K562 (cell line): ENCODE results near the gene CNKSR3. TPM values are rescaled to one million over a fixed set of nuclear protein-coding genes. Genes with fewer than 3 reads are reported as not detected.
A peak's percentile ranks its signal among the peaks of the same experiment; 100 is the strongest.

Experiments used
- BCOR ChIP-seq: fragments of 450-650 bp; IDR thresholded peaks from 2 replicates; pipeline ENCODE4 v1.6.1; 2016
- CREM ChIP-seq: IDR thresholded peaks from 2 replicates; pipeline ENCODE4 v1.6.1; 2014; ENCODE audit warnings: antibody characterized with exemption, low read depth
- DIDO1 ChIP-seq: fragments of 450-650 bp; IDR thresholded peaks from 2 replicates; pipeline ENCODE4 v1.6.1; 2016; ENCODE audit warnings: low read depth, missing biosample characterization, missing genetic modification characterization
- KLF16 ChIP-seq: IDR thresholded peaks from 2 replicates; pipeline ENCODE4 v1.6.1; 2016; ENCODE audit warnings: antibody characterized with exemption
- L3MBTL2 ChIP-seq: fragments of 450-650 bp; IDR thresholded peaks from 2 replicates; pipeline ENCODE4 v1.6.1; 2016; ENCODE audit warnings: mild to moderate bottlenecking, moderate library complexity
- MXI1 ChIP-seq: IDR thresholded peaks from 2 replicates; pipeline ENCODE4 v1.6.1; 2011; ENCODE audit warnings: low read depth, mild to moderate bottlenecking, improper control_type of control experiment, low read length
- NUFIP1 ChIP-seq: fragments of 450-650 bp; IDR thresholded peaks from 2 replicates; pipeline ENCODE4 v1.6.1; 2018; ENCODE audit not compliant: partially characterized antibody
- SMAD3 ChIP-seq: fragments of 450-650 bp; formaldehyde crosslinking; conservative IDR thresholded peaks from 2 replicates; pipeline ENCODE4 v1.4.0; 2020; ENCODE audit warnings: mild to moderate bottlenecking
- ZNF274 ChIP-seq: IDR thresholded peaks from 2 replicates; pipeline ENCODE4 v1.6.1; 2011; ENCODE audit warnings: low read depth, mild to moderate bottlenecking, low read length, moderate library complexity, borderline replicate concordance
- ZNF384 ChIP-seq: IDR thresholded peaks from 2 replicates; pipeline ENCODE4 v1.6.1; 2012; ENCODE audit warnings: low read depth, low read length, improper control_type of control experiment
- ZNF584 ChIP-seq: fragments of 200-800 bp; sonication (Bioruptor generic); IDR thresholded peaks from 2 replicates; pipeline ENCODE4 v1.6.1; 2016; ENCODE audit warnings: low read depth, mild to moderate bottlenecking, missing genetic modification characterization, missing compliant biosample characterization
- ZNF586 ChIP-seq: fragments of 450-650 bp; formaldehyde crosslinking; conservative IDR thresholded peaks from 2 replicates; pipeline ENCODE4 v1.4.0; 2020; ENCODE audit warnings: mild to moderate bottlenecking, moderate library complexity
- ZNF668 ChIP-seq: fragments of 250-450 bp; sonication (Bioruptor Pico); IDR thresholded peaks from 2 replicates; pipeline ENCODE4 v1.8.0; 2022; ENCODE audit warnings: mild to moderate bottlenecking, inconsistent platforms
- ZNF778 ChIP-seq: fragments of 450-650 bp; formaldehyde crosslinking; IDR thresholded peaks from 2 replicates; pipeline ENCODE4 v1.4.0; 2020; ENCODE audit warnings: mild to moderate bottlenecking, moderate library complexity
- ZNF79 ChIP-seq: fragments of 250-450 bp; sonication (Bioruptor Pico); IDR thresholded peaks from 2 replicates; pipeline ENCODE4 v1.4.0; 2020; ENCODE audit warnings: low read depth, mild to moderate bottlenecking, moderate library complexity
- polyA plus RNA-seq, 8 experiments: library from polyadenylated mRNA; depleted of rRNA in 4 of 8; stranded (reverse) in 5 of 8; unstranded in 3 of 8; fragments of >200 nt; fragmentation: Nextera tagmentation in 2 of 8; fragmentation: Illumina TruSeq in 1 of 8; extraction: Ambion mirVana in 2 of 8; extraction: Trizol in 1 of 8; gene quantifications; 2 replicates each; pipeline versions ENCODE4 v1.2.1 to v1.2.3, GENCODE V29; 2011 to 2014; ENCODE audit warnings: inconsistent platforms in 1 of 8, missing spikeins in 1 of 8
- total RNA-seq, 7 experiments: library from RNA; depleted of rRNA in 6 of 7; stranded (reverse); fragments of >200 nt in 6 of 7; fragmentation: Illumina TruSeq in 2 of 7; extraction: Trizol in 2 of 7; gene quantifications; 2 replicates each; pipeline versions ENCODE4 v1.2.1 to v1.2.3, GENCODE V29; 2011 to 2021; ENCODE audit warnings: low replicate concordance in 1 of 7
- TF ChIP-seq, protein P1 (sequence below): fragments of 450-650 bp; formaldehyde crosslinking; IDR thresholded peaks from 2 replicates; pipeline ENCODE4 v1.4.0; 2020; ENCODE audit warnings: mild to moderate bottlenecking
- TF ChIP-seq, protein P2 (sequence below): IDR thresholded peaks from 2 replicates; pipeline ENCODE4 v1.6.1; 2011; ENCODE audit not compliant: insufficient read length; ENCODE audit errors: extremely low read depth
- TF ChIP-seq, protein P3 (sequence below): fragments of 450-650 bp; IDR thresholded peaks from 2 replicates; pipeline ENCODE4 v1.6.1; 2014; ENCODE audit warnings: low read depth, mild to moderate bottlenecking, moderate library complexity, borderline replicate concordance
- TF ChIP-seq, protein P4 (sequence below), 2 experiments: fragments of 200-800 bp in 1 of 2; sonication (Bioruptor generic) in 1 of 2; sonication (generic) in 1 of 2; formaldehyde crosslinking in 1 of 2; IDR thresholded peaks in 1 of 2; conservative IDR thresholded peaks in 1 of 2; 2 replicates each; pipeline versions ENCODE4 v1.5.0 to v1.6.1; 2016 to 2020; ENCODE audit warnings: missing compliant biosample characterization in 1 of 2, missing genetic modification characterization in 1 of 2, missing genetic modification reagents in 1 of 2
- TF ChIP-seq, protein P5 (sequence below): fragments of 250-450 bp; sonication (Bioruptor Pico); IDR thresholded peaks from 2 replicates; pipeline ENCODE4 v1.4.0; 2020
- TF ChIP-seq, protein P6 (sequence below): sonication (generic); formaldehyde crosslinking; IDR thresholded peaks from 2 replicates; pipeline ENCODE4 v1.8.0; 2023; ENCODE audit warnings: mild to moderate bottlenecking, missing genetic modification reagents

CNKSR3 gene
- total and polyA plus RNA-seq, 9 of the 15 experiments (the other 6 are each of a cell fraction or from before 2014, with no cell fraction given), result 4.5 to 29.6 (median 9.5) TPM

DNA sequence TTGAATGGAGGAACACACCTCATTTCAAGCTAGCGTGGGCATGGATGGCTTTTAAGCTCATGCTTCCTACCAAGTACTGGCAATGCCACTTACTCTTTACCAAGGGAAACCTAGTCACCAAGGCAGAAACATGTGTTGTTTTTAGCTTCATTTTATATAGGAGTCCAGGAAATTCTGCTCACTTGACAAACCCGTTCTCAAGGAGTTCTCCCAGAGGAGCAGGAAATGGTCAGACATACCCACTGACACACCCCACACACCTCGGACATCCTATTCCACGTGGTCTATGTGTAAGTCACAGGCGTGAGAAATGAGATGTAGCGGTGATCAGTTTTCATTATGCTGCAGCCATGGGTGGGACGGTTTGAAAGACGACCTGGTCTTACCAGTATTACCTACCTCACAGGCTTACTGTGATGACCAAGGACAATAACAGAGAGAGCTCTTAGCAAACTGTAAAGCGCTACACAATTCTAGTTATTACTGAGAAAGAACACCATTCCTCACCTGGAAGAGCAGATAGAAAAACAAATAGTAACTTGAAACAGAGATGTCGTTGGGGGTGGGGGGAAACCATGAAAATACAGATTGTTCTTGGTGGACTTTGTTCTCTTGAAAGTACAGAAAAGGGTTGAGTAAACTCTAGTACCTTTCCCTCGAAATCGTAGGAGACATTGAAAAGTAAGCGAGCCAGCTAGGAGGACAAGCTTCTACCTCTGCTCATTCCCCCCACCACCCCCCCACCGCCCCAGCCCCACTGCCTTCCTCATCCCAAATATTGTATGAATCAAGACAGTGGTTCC, 1.7 kb downstream of the CNKSR3 start (continued):
- no peak for TF ChIP-seq ZNF79
- TF ChIP-seq, protein P1, sequence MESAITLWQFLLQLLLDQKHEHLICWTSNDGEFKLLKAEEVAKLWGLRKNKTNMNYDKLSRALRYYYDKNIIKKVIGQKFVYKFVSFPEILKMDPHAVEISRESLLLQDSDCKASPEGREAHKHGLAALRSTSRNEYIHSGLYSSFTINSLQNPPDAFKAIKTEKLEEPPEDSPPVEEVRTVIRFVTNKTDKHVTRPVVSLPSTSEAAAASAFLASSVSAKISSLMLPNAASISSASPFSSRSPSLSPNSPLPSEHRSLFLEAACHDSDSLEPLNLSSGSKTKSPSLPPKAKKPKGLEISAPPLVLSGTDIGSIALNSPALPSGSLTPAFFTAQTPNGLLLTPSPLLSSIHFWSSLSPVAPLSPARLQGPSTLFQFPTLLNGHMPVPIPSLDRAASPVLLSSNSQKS (CRISPR knock-in tag), result no peak
- TF ChIP-seq DIDO1 (tag), result no peak
- no peak for TF ChIP-seq ZNF778
- no peak for TF ChIP-seq ZNF384
- TF ChIP-seq KLF16, result no peak
- no peak for TF ChIP-seq NUFIP1
- TF ChIP-seq, protein P2, sequence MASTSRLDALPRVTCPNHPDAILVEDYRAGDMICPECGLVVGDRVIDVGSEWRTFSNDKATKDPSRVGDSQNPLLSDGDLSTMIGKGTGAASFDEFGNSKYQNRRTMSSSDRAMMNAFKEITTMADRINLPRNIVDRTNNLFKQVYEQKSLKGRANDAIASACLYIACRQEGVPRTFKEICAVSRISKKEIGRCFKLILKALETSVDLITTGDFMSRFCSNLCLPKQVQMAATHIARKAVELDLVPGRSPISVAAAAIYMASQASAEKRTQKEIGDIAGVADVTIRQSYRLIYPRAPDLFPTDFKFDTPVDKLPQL, result no peak
- TF ChIP-seq MXI1, result peak; percentile 33; the same call in 1 of the 2 replicates
- TF ChIP-seq BCOR, result no peak
- TF ChIP-seq, protein P3, sequence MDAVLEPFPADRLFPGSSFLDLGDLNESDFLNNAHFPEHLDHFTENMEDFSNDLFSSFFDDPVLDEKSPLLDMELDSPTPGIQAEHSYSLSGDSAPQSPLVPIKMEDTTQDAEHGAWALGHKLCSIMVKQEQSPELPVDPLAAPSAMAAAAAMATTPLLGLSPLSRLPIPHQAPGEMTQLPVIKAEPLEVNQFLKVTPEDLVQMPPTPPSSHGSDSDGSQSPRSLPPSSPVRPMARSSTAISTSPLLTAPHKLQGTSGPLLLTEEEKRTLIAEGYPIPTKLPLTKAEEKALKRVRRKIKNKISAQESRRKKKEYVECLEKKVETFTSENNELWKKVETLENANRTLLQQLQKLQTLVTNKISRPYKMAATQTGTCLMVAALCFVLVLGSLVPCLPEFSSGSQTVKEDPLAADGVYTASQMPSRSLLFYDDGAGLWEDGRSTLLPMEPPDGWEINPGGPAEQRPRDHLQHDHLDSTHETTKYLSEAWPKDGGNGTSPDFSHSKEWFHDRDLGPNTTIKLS, result no peak
- no peak for TF ChIP-seq ZNF584 (CRISPR knock-in tag)
- peak; percentile 57 for TF ChIP-seq L3MBTL2
- TF ChIP-seq ZNF274, result no peak
- 0 out of 2 replicates have a peak, but pooled peaks have one; percentile 10 for TF ChIP-seq CREM
- TF ChIP-seq SMAD3 (CRISPR knock-in tag), result no peak
- TF ChIP-seq, protein P4, sequence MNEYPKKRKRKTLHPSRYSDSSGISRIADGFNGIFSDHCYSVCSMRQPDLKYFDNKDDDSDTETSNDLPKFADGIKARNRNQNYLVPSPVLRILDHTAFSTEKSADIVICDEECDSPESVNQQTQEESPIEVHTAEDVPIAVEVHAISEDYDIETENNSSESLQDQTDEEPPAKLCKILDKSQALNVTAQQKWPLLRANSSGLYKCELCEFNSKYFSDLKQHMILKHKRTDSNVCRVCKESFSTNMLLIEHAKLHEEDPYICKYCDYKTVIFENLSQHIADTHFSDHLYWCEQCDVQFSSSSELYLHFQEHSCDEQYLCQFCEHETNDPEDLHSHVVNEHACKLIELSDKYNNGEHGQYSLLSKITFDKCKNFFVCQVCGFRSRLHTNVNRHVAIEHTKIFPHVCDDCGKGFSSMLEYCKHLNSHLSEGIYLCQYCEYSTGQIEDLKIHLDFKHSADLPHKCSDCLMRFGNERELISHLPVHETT (CRISPR knock-in tag; conservative IDR thresholded peaks at IDR 0.05 in 1 of 2, IDR thresholded peaks at IDR 0.05 in 1 of 2), result no peak
- no peak for TF ChIP-seq ZNF668 (CRISPR knock-in tag)
- no peak for TF ChIP-seq ZNF586
- TF ChIP-seq, protein P5, sequence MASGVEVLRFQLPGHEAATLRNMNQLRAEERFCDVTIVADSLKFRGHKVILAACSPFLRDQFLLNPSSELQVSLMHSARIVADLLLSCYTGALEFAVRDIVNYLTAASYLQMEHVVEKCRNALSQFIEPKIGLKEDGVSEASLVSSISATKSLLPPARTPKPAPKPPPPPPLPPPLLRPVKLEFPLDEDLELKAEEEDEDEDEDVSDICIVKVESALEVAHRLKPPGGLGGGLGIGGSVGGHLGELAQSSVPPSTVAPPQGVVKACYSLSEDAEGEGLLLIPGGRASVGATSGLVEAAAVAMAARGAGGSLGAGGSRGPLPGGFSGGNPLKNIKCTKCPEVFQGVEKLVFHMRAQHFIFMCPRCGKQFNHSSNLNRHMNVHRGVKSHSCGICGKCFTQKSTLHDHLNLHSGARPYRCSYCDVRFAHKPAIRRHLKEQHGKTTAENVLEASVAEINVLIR (CRISPR knock-in tag), result no peak
- TF ChIP-seq, protein P6, sequence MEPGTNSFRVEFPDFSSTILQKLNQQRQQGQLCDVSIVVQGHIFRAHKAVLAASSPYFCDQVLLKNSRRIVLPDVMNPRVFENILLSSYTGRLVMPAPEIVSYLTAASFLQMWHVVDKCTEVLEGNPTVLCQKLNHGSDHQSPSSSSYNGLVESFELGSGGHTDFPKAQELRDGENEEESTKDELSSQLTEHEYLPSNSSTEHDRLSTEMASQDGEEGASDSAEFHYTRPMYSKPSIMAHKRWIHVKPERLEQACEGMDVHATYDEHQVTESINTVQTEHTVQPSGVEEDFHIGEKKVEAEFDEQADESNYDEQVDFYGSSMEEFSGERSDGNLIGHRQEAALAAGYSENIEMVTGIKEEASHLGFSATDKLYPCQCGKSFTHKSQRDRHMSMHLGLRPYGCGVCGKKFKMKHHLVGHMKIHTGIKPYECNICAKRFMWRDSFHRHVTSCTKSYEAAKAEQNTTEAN (CRISPR knock-in tag), result no peak
